HepG2 (cell line): ENCODE measurements around the gene ATP13A3. TPM values are rescaled to one million over a fixed set of nuclear protein-coding genes. Genes with fewer than 3 reads are reported as not detected.
A peak's percentile ranks its signal among the peaks of the same experiment; 100 is the strongest.

Source experiments
- ASH2L ChIP-seq: fragments of 300-600, 200-600 bp; sonication (generic); IDR thresholded peaks from 2 replicates; pipeline ENCODE4 v1.7.0; 2017; ENCODE audit warnings: low read depth, mild to moderate bottlenecking, moderate library complexity, mixed read lengths, low read length; ENCODE audit not compliant: insufficient read length
- CAMTA2 ChIP-seq: sonication (generic); formaldehyde crosslinking; IDR thresholded peaks from 2 replicates; pipeline ENCODE4 v1.4.0; 2020; ENCODE audit warnings: mild to moderate bottlenecking, missing genetic modification reagents, borderline replicate concordance
- ETS1 ChIP-seq: sonication (generic); formaldehyde crosslinking; IDR thresholded peaks from 2 replicates; pipeline ENCODE4 v1.4.0; 2020; ENCODE audit warnings: missing genetic modification reagents
- FOXA3 ChIP-seq: IDR thresholded peaks from 2 replicates; pipeline ENCODE4 v1.6.1; 2016; ENCODE audit warnings: missing genetic modification reagents, missing compliant biosample characterization
- FOXP1 ChIP-seq, 2 experiments: fragments of 450-650 bp in 1 of 2; IDR thresholded peaks; 2 replicates each; pipeline ENCODE4 v1.6.1; 2017 to 2018; ENCODE audit warnings: antibody characterized with exemption in 1 of 2
- GPBP1L1 ChIP-seq: sonication (generic); formaldehyde crosslinking; IDR thresholded peaks from 2 replicates; pipeline ENCODE4 v1.5.0; 2020; ENCODE audit warnings: mild to moderate bottlenecking, missing genetic modification reagents
- JUNB ChIP-seq: sonication (generic); formaldehyde crosslinking; IDR thresholded peaks from 2 replicates; pipeline ENCODE4 v1.8.0; 2022; ENCODE audit warnings: missing genetic modification reagents, mild to moderate bottlenecking, borderline replicate concordance
- MATR3 ChIP-seq: sonication (generic); formaldehyde crosslinking; IDR thresholded peaks from 2 replicates; pipeline ENCODE4 v1.4.0; 2020; ENCODE audit warnings: missing genetic modification reagents
- REST ChIP-seq, 2 experiments: IDR thresholded peaks; 2 replicates each; pipeline ENCODE4 v1.6.1; 2011 to 2012; ENCODE audit warnings: low read length in 2 of 2, borderline replicate concordance in 1 of 2, low read depth in 1 of 2, mild to moderate bottlenecking in 1 of 2, moderate library complexity in 1 of 2
- RFXANK ChIP-seq: IDR thresholded peaks from 2 replicates; pipeline ENCODE4 v1.6.1; 2016
- RXRB ChIP-seq: IDR thresholded peaks from 2 replicates; pipeline ENCODE4 v1.6.1; 2016; ENCODE audit warnings: borderline replicate concordance, missing genetic modification reagents, missing compliant biosample characterization
- TEAD2 ChIP-seq: sonication (generic); formaldehyde crosslinking; IDR thresholded peaks from 2 replicates; pipeline ENCODE4 v1.9.0; 2021; ENCODE audit warnings: missing genetic modification reagents
- TOE1 ChIP-seq: sonication (generic); formaldehyde crosslinking; IDR thresholded peaks from 2 replicates; pipeline ENCODE4 v1.4.0; 2020; ENCODE audit warnings: mild to moderate bottlenecking, missing genetic modification reagents
- TRIM24 ChIP-seq: sonication (generic); formaldehyde crosslinking; IDR thresholded peaks from 2 replicates; pipeline ENCODE4 v1.8.0; 2022; ENCODE audit warnings: mild to moderate bottlenecking, missing genetic modification reagents
- ZBTB43 ChIP-seq: sonication (generic); formaldehyde crosslinking; conservative IDR thresholded peaks from 2 replicates; pipeline ENCODE4 v1.4.0; 2020; ENCODE audit warnings: missing genetic modification reagents
- ZFX ChIP-seq: sonication (generic); formaldehyde crosslinking; IDR thresholded peaks from 2 replicates; pipeline ENCODE4 v1.4.0; 2020; ENCODE audit warnings: mild to moderate bottlenecking, low read depth, missing genetic modification reagents, moderate library complexity
- ZMYM3 ChIP-seq: sonication (generic); formaldehyde crosslinking; IDR thresholded peaks from 2 replicates; pipeline ENCODE4 v1.5.1; 2020; ENCODE audit warnings: mild to moderate bottlenecking, missing genetic modification reagents
- ZNF160 ChIP-seq: sonication (generic); formaldehyde crosslinking; IDR thresholded peaks from 2 replicates; pipeline ENCODE4 v1.8.0; 2022; ENCODE audit warnings: mild to moderate bottlenecking, inconsistent platforms, missing genetic modification reagents
- ZNF232 ChIP-seq: sonication (generic); formaldehyde crosslinking; IDR thresholded peaks from 2 replicates; pipeline ENCODE4 v1.4.0; 2020; ENCODE audit warnings: missing genetic modification reagents, borderline replicate concordance
- ZNF44 ChIP-seq: sonication (generic); formaldehyde crosslinking; IDR thresholded peaks from 2 replicates; pipeline ENCODE4 v1.5.1; 2020; ENCODE audit warnings: mild to moderate bottlenecking, missing genetic modification reagents
- polyA plus RNA-seq, 8 experiments: library from polyadenylated mRNA; depleted of rRNA in 3 of 8; stranded (reverse) in 7 of 8; unstranded in 1 of 8; fragments of >200 nt; fragmentation: Illumina TruSeq in 4 of 8; extraction: Trizol in 4 of 8; gene quantifications; 2 replicates each; pipeline versions ENCODE4 v1.2.1 to v1.2.3, GENCODE V29; 2011 to 2016; ENCODE audit warnings: low read depth in 4 of 8, missing spikeins in 1 of 8, mixed read lengths in 1 of 8; ENCODE audit not compliant: insufficient read depth in 1 of 8
- total RNA-seq, 5 experiments: library from RNA; depleted of rRNA; stranded (reverse); fragments of >200 nt; fragmentation: Illumina TruSeq; extraction: Trizol; gene quantifications; 2 replicates each; pipeline ENCODE4 v1.2.3, GENCODE V29; 2016; ENCODE audit warnings: low read depth in 1 of 5
- TF ChIP-seq, protein P1 (sequence below): sonication (generic); formaldehyde crosslinking; IDR thresholded peaks from 2 replicates; pipeline ENCODE4 v1.8.0; 2023; ENCODE audit warnings: mild to moderate bottlenecking, missing genetic modification reagents
- TF ChIP-seq, protein P2 (sequence below): sonication (generic); IDR thresholded peaks from 2 replicates; pipeline ENCODE4 v1.6.1; 2016; ENCODE audit warnings: low read depth, borderline replicate concordance

The ATP13A3 gene
- total and polyA plus RNA-seq, 2 of the 13 experiments (the other 11 are each of a cell fraction or from before 2014, with no cell fraction given), result 44.9 to 80.8 TPM

DNA sequence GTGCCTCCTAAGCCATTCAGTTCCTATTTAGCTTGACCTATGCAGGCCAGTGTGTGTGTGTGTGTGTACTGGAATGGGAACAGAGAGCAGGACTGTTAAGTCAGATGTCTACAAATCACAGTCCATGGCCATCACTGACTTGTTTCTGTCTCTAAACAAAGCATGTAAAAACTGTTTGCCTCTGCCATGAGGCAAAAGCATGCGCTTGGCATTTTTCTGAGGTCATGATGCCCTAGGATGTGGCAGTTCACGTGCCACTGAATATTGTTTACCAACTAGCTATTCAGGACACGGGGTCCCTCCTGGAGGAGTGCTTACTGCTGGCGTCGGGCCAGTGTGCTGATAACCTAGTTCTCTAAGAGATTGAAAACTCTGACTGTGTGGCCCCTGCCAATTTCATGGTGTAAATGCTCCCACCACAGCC, 8.2 kb upstream of the ATP13A3 start (continued):
- TF ChIP-seq ZNF232 (CRISPR knock-in tag) (no peak), MATR3 (CRISPR knock-in tag) (no peak), ZBTB43 (peak; percentile 90; the same call in 1 of the 2 replicates), TRIM24 (CRISPR knock-in tag) (no peak), FOXP1 (IDR thresholded peaks at IDR 0.05) (peak; percentile 84), FOXP1 (CRISPR knock-in tag; IDR thresholded peaks at IDR 0.05) (peak; percentile 98), ASH2L (no peak), JUNB (CRISPR knock-in tag) (no peak), RFXANK (peak; percentile 55; the same call in 1 of the 2 replicates), TOE1 (no peak), ZNF44 (CRISPR knock-in tag) (no peak), ZFX (CRISPR knock-in tag) (peak; percentile 42; the same call in 1 of the 2 replicates), TEAD2 (no peak), REST (IDR thresholded peaks at IDR 0.05; ENCODE audit: borderline replicate concordance in 1 of 2, low read depth in 1 of 2, low read length in 2 of 2) (no peak), CAMTA2 (CRISPR knock-in tag) (no peak), FOXA3 (CRISPR knock-in tag) (peak; percentile 95), GPBP1L1 (CRISPR knock-in tag) (no peak), ZNF160 (CRISPR knock-in tag) (peak; percentile 67; the same call in 1 of the 2 replicates), ZMYM3 (CRISPR knock-in tag) (peak; percentile 62), ETS1 (CRISPR knock-in tag) (no peak), RXRB (CRISPR knock-in tag) (peak; percentile 97)
- TF ChIP-seq, protein P1, sequence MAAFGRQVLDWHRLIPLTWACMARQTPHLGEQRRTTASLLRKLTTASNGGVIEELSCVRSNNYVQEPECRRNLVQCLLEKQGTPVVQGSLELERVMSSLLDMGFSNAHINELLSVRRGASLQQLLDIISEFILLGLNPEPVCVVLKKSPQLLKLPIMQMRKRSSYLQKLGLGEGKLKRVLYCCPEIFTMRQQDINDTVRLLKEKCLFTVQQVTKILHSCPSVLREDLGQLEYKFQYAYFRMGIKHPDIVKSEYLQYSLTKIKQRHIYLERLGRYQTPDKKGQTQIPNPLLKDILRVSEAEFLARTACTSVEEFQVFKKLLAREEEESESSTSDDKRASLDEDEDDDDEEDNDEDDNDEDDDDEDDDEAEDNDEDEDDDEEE (CRISPR knock-in tag), result no peak
- TF ChIP-seq, protein P2, sequence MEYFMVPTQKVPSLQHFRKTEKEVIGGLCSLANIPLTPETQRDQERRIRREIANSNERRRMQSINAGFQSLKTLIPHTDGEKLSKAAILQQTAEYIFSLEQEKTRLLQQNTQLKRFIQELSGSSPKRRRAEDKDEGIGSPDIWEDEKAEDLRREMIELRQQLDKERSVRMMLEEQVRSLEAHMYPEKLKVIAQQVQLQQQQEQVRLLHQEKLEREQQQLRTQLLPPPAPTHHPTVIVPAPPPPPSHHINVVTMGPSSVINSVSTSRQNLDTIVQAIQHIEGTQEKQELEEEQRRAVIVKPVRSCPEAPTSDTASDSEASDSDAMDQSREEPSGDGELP, result peak; percentile 59; the same call in 1 of the 2 replicates
